ENCODE results near the gene SERPIND1.

Gene SERPIND1

DNA sequence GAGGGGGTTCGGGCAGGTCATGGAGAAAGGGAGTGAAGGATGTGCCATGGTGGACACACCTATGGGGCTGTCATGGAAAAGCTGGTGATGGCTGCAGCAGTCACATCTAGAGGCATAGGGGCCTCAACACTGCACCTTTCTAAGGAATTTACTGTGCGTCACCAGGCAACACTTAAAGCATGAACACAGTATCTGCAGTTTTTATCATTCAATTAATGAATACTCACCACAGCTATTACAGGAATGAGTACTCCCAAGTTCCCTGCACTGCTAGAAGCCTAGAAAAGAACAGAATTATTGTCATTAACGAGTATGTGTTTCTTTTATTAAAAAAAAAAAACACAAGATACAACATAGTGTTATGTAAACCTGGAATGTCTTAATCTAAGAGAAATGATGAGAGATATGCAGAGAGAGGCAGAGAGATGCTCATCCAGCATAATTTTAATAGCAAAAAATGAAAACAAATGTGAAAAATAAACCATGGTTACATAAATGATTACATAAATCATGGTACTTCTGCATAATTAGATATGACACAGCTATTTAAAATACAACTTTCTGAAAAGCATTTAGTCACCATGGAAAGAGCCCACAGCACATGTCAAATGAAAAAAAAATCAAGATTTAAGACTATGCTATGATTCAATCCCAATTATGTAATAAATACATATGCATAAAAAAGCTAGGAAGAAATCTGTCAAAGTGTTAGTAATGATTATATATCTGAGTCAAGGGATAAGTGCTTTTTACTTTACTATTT lies 19.2 kb downstream of the SERPIND1 start:
- no peak for DNase-seq (ENCODE audit: low spot score)
- in situ Hi-C loops (cut with MboI; ENCODE audit: low sequenced_read_pairs, unreplicated experiment): loop anchor here (25.0 kb wide), 1 partner anchor 181 kb away; no protein-coding TSS in a partner anchor
- TF ChIP-seq, protein P1, sequence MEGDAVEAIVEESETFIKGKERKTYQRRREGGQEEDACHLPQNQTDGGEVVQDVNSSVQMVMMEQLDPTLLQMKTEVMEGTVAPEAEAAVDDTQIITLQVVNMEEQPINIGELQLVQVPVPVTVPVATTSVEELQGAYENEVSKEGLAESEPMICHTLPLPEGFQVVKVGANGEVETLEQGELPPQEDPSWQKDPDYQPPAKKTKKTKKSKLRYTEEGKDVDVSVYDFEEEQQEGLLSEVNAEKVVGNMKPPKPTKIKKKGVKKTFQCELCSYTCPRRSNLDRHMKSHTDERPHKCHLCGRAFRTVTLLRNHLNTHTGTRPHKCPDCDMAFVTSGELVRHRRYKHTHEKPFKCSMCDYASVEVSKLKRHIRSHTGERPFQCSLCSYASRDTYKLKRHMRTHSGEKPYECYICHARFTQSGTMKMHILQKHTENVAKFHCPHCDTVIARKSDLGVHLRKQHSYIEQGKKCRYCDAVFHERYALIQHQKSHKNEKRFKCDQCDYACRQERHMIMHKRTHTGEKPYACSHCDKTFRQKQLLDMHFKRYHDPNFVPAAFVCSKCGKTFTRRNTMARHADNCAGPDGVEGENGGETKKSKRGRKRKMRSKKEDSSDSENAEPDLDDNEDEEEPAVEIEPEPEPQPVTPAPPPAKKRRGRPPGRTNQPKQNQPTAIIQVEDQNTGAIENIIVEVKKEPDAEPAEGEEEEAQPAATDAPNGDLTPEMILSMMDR (IDR thresholded peaks at IDR 0.05; ENCODE audit: borderline replicate concordance, control extremely low read depth, extremely low read depth, insufficient read depth, missing control alignments): no peak

DNA sequence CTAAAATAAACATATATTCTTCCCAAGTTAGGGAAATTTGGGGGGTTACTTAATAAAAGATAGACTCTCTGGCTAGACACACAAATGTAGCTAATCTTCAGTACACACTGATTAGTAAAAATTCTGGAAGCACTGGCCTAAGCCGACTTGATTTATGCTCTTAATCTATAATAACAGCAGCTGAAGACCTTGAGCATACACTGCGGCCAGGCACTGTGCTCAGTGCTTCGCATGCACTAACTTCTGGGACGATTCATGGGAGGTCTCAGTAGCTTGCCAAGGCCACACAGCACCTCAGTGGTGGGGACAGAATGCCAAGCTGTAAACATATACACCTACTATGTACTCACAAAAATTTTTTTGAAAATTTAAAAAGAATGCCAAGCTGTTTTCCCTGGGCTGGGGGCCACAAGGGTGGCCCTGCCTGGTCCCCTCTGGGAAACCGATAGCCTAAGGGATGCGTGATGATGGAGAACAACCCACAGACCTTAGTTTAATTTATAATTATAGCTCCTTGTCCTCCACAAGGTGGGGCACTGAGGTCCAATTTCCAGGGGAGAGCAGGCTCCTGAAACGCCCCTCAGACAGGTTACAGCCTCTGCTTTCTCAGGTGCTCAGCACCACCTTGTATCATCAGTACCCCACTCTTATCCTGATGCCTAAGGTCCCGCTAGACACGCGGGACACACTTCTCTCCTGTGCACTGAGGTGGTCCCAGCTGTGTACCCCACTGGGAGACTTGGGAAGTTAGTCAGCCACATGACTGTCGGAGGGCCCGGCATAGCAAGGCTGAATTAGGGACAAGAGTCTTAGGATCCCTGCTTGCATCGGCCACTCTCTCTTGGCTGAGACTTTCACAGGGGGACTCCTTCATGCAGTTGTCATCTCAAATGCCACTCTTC lies 20.1 kb downstream of the SERPIND1 start:
- in situ Hi-C loops (cut with MboI; ENCODE audit: low sequenced_read_pairs, unreplicated experiment): loop anchor here (25.0 kb wide), 1 partner anchor 182 kb away; no protein-coding TSS in a partner anchor

DNA sequence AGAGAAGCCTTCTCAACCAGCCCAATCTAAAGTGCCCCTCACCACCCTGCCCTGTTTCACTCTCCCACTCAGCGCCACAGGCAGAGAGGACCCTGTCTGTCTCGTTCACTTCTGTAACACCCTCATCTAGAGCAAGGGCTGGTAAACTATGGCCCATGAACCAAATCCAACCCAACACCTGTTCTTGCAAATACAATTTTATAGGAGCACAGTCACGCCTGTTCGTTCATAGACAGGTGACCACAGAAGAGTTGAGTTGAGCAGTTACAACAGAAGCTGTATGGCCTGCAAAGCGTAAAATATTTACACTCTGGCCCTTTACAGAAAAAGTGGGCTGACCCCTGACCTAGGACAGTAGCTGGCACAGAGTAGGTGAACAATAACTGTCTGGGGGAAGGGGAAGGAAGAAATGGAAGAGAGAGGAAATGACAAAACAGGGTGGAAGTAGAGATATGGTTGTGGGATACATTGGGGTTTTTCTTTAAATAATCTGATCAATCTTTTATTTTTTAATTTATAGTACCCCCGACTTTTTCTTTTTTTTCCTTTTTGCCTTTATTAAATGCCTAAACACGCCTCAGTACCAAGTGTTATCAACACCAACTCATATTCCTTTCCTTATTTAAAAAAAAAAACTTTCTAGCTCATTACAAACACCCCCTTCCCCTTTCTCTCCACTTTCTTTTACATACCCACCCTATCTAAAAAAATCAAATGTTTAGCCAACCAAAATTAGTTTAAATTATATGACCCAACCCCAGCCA lies 20.9 kb downstream of the SERPIND1 start:
- DNase-seq (ENCODE audit: low spot score): no peak
- TF ChIP-seq, protein P1 (IDR thresholded peaks at IDR 0.05; ENCODE audit: borderline replicate concordance, control extremely low read depth, extremely low read depth, insufficient read depth, missing control alignments): no peak
- in situ Hi-C loops (cut with MboI; ENCODE audit: low sequenced_read_pairs, unreplicated experiment): loop anchor here (25.0 kb wide), 1 partner anchor 183 kb away; no protein-coding TSS in a partner anchor

More for the DNA sequence above, 20.1 kb downstream of the SERPIND1 start:
- DNase-seq (ENCODE audit: low spot score): no peak
- TF ChIP-seq, protein P1 (IDR thresholded peaks at IDR 0.05; ENCODE audit: borderline replicate concordance, control extremely low read depth, extremely low read depth, insufficient read depth, missing control alignments): no peak

DNA sequence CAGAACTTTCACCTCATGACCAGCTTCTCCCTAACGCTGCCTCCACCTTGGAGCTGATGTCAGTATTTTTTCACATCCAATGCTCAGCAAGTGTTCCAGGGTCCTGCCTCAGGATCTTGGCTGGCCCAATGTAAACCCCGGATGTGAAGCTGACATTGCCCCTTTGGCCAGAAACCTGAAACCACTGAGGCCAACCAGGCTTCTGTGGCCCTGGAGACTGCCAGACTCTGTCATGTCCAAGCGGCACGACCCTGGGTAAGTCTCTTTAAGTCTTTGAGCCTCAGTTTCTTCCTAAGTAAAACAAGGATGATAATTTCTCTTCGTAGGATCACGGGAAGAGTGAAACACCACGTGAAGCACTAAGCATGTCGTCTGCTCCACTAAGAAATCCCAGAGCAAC lies 22.8 kb downstream of the SERPIND1 start:
- in situ Hi-C loops (cut with MboI; ENCODE audit: low sequenced_read_pairs, unreplicated experiment): loop anchor here (25.0 kb wide), 1 partner anchor 184 kb away; no protein-coding TSS in a partner anchor
- no peak for DNase-seq (ENCODE audit: low spot score)
- TF ChIP-seq, protein P1 (IDR thresholded peaks at IDR 0.05; ENCODE audit: borderline replicate concordance, control extremely low read depth, extremely low read depth, insufficient read depth, missing control alignments): no peak

DNA sequence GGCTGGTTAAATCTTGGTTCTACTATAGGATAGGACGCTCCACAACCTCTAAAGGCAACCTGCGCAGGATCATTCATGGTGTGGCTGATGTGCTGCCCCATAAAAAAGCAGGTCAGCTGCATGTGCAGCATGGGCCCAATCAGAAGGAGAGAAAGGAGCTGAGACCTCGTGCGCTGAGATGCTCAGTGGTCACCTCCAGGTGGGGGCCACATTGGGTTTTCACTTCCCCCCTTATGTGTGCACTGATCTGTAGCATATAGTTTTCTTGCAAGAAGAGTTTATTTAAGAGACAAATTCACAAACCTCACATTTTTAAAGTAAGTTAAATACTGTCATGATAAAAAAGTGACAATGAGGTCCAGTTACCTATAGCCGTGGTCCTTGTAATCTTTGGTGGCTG lies 24.3 kb downstream of the SERPIND1 start:
- TF ChIP-seq, protein P1 (IDR thresholded peaks at IDR 0.05; ENCODE audit: borderline replicate concordance, control extremely low read depth, extremely low read depth, insufficient read depth, missing control alignments): no peak
- in situ Hi-C loops (cut with MboI; ENCODE audit: low sequenced_read_pairs, unreplicated experiment): loop anchor here (25.0 kb wide), 1 partner anchor 186 kb away; no protein-coding TSS in a partner anchor
- no peak for DNase-seq (ENCODE audit: low spot score)

DNA sequence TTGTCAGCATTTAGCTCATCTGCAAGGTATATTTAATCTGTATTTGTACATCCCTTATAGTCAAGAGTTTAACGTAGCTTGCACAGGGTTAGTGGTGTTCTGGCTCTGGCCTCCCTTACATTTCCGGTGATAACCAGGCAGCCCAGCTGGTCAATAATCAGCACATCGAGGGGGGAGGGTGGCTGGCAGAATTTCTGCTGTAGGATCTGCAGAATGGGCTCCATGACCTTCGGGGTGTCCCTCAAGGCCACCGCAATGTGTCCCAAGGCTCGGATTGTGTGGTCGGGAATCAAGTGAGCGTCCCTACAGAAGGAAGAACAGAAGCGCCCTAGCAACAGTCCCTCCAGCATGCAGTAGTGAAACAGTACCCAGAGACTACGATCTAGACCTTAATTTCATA lies 25.1 kb downstream of the SERPIND1 start:
- no peak for DNase-seq (ENCODE audit: low spot score)
- TF ChIP-seq, protein P1 (IDR thresholded peaks at IDR 0.05; ENCODE audit: borderline replicate concordance, control extremely low read depth, extremely low read depth, insufficient read depth, missing control alignments): no peak
- in situ Hi-C loops (cut with MboI; ENCODE audit: low sequenced_read_pairs, unreplicated experiment): loop anchor here (25.0 kb wide), 1 partner anchor 187 kb away; no protein-coding TSS in a partner anchor
